ENCODE measurements around the gene TCP11L2.

TCP11L2 gene

GRCh38 chr12:106392759-106393158 is 90.2 kb downstream of the TCP11L2 start:
- Histone ChIP-seq H3K4me3 (ENCODE audit: low read depth, low read length) (no peak overlapping the region), H3K79me2 (ENCODE audit: control insufficient read depth, insufficient read depth, low read length, unreplicated experiment) (no peaks in the 10 kb centered on the region), H3K27me3 (ENCODE audit: insufficient read depth, low read length) (no peaks in the 10 kb centered on the region), H3K27ac (ENCODE audit: low read depth, low read length) (no peak overlapping the region), H3K36me3 (ENCODE audit: insufficient read depth, low read length) (peaks cover 13% of the 10 kb centered on the region), H2AFZ (ENCODE audit: low read length, unreplicated experiment) (no peak overlapping the region), H3K4me1 (ENCODE audit: control insufficient read depth, insufficient read depth, low read length, unreplicated experiment) (no peaks in the 10 kb centered on the region)
